Fibroblast of villous mesenchyme (primary cell): ENCODE measurements around the gene STK32C. TPM values are rescaled to one million over a fixed set of nuclear protein-coding genes. Genes with fewer than 3 reads are reported as not detected.

Experiments
- DNase-seq: peaks from one replicate; pipeline ENCODE4 v3.0.0-alpha.2; 2010; ENCODE audit warnings: low read depth
- H3K4me3 ChIP-seq: 2 replicates; pipeline ENCODE4 v1.5.1; 2011; ENCODE audit warnings: low read depth, mild to moderate bottlenecking, low read length
- total RNA-seq: library from RNA; depleted of rRNA; stranded (reverse); fragments of >200 nt; gene quantifications from 2 replicates; pipeline ENCODE4 v1.2.3, GENCODE V29; 2012
- TF ChIP-seq, protein P1 (sequence below): IDR thresholded peaks from 2 replicates; pipeline ENCODE4 v1.5.1; 2012; ENCODE audit warnings: low read depth, mild to moderate bottlenecking, low read length; ENCODE audit not compliant: insufficient read depth

The STK32C gene
- total RNA-seq, 1 donor: 8.6 TPM

DNA sequence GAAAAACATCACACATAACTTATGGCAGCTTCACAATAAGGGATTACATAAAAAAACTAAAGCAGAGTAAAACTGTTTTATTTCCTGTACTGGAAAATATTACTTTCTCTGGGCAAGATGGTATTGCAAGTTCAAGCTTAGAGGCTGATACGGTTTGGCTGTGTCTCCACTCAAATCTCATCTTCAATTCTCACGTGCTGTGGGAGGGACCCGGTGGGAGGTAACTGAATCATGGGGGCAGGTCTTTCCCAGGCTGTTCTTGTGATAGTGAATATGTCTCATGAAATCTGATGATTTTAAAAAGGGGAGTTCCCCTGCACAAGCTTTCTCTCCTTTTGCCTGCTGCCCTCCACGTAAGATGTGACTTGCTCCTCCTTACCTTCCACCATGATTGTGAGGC lies 19.2 kb upstream of the STK32C start:
- H3K4me3 ChIP-seq: no peak overlapping the region
- DNase-seq: peak; percentile 6
- TF ChIP-seq, protein P1, sequence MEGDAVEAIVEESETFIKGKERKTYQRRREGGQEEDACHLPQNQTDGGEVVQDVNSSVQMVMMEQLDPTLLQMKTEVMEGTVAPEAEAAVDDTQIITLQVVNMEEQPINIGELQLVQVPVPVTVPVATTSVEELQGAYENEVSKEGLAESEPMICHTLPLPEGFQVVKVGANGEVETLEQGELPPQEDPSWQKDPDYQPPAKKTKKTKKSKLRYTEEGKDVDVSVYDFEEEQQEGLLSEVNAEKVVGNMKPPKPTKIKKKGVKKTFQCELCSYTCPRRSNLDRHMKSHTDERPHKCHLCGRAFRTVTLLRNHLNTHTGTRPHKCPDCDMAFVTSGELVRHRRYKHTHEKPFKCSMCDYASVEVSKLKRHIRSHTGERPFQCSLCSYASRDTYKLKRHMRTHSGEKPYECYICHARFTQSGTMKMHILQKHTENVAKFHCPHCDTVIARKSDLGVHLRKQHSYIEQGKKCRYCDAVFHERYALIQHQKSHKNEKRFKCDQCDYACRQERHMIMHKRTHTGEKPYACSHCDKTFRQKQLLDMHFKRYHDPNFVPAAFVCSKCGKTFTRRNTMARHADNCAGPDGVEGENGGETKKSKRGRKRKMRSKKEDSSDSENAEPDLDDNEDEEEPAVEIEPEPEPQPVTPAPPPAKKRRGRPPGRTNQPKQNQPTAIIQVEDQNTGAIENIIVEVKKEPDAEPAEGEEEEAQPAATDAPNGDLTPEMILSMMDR: no peak

- DNase-seq: no peak
- TF ChIP-seq, protein P1: no peak
- H3K4me3 ChIP-seq: no peak overlapping the region
Observed at GRCh38 chr10:132326344-132326889, 18.7 kb upstream of the STK32C start.

DNA sequence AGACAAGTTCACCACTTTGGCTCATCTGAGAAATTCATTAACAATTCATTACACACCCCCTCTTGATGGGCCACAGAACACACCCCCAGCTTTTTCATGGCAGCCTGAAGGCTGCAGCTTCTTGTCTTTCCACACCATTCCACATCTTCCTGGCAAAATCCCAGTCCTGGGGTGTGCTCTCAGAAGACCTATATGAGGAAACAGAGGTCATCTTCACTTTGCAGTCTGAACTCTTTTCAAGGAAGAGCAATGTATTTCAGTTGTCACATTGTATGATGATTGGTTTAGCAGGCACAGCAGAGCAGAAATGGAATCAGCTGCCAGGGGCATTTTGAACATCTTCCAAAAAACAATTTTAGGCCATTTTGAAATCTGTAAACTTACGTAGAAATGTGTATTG lies 16.4 kb upstream of the STK32C start:
- no peak overlapping the region for H3K4me3 ChIP-seq
- peak; percentile 20 for DNase-seq
- TF ChIP-seq, protein P1: no peak

GRCh38 chr10:132322586-132323048 lies 14.9 kb upstream of the STK32C start:
- H3K4me3 ChIP-seq: peak overlapping the region; percentile 10
- peak; percentile 88 for DNase-seq
- TF ChIP-seq, protein P1: peak; percentile 56

DNA sequence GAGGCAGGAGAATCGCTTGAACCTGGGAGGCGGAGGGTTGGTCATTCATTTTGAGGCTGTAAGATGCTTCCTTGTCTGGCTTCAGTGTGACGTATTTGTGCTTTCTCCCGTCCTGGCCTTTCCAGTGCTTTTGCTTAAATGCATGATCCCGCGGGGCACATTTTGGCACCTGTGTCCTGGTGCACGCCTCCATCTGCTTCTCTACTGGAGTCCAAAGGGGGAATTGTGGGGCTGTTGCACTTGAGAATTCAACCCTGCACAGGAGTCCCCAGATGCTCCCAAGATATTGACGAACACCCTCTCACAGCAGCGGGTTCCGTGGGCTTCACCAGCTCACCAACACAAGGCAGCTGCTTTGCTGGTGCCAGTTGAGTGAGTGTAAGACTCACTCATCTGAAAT lies 14.0 kb upstream of the STK32C start:
- TF ChIP-seq, protein P1: no peak
- no peak overlapping the region for H3K4me3 ChIP-seq
- no peak for DNase-seq

DNA sequence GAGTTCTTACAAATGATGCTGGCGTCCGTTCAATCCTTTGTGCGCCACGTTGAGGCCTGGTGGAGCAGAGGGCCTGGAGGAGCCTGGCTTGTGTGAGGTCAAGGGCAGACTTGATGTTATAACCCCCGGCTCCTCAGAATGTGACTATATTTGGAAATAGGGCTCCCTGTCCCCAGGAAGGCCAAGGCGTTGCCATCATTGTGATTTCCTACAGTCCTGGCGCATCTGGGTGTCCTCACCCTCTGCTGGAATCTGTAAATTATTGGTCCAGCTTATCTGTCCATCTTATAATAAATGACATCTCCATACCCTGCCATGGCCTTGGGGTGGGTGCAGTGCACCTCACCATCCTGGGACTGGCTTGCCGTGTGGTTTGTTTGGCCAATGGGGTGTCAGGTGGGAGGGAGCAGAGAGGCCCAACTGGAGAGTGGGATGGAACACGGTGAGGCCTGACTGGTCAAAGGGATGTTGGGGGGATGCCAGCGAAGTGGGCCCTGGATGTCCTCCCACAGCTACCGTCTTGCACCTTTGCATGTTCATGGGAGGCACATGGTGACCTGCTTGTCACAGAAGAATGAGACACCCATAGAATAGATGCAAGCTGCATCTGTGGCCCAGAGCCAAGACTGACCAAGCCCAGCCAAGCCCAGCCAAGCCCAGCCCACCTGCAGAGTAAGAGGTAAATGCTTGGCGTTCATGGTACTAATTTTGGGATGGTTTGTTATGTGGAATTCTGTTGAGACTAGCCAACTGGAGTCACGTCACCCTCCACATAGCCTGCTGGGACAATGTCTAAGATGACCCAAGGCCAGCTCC lies 13.1 kb upstream of the STK32C start:
- TF ChIP-seq, protein P1: no peak
- no peak for DNase-seq
- H3K4me3 ChIP-seq: no peak overlapping the region
